ENCODE results near the gene GALNT11.

Gene GALNT11

GRCh38 chr7:152117356-152117755, 91.9 kb downstream of the GALNT11 start:
- Histone ChIP-seq H3K36me3 (ENCODE audit: control insufficient read depth in 1 of 2, insufficient read depth in 2 of 2, low read depth in 1 of 2, low read length in 2 of 2) (peaks cover 49 to 91% of the 10 kb centered on the region in 2 experiments), H3K4me1 (ENCODE audit: control insufficient read depth, insufficient read depth, low read depth, low read length) (no peaks in the 10 kb centered on the region), H3K14ac (ENCODE audit: low read length in 2 of 2) (no peak overlapping the region), H4K91ac (ENCODE audit: low read length) (no peak overlapping the region), H2BK12ac (ENCODE audit: low read length in 2 of 2) (no peak overlapping the region), H2BK15ac (ENCODE audit: low read depth, poor library complexity, severe bottlenecking) (no peak overlapping the region), H3K4me2 (ENCODE audit: low read length, poor library complexity, severe bottlenecking) (no peak overlapping the region), H2AK5ac (ENCODE audit: low read length, severe bottlenecking) (no peak overlapping the region), H3K4me3 (ENCODE audit: insufficient read depth in 1 of 2, low read depth in 1 of 2, low read length in 2 of 2) (no peak overlapping the region), H3K27me3 (ENCODE audit: control insufficient read depth in 1 of 2, insufficient read depth in 1 of 2, low read length in 2 of 2) (no peaks in the 10 kb centered on the region), H3K9me3 (ENCODE audit: control insufficient read depth, low read length) (peaks cover under 1% of the 10 kb centered on the region), H4K8ac (ENCODE audit: low read length) (no peak overlapping the region), H3K9ac (ENCODE audit: low read length) (no peak overlapping the region), H3K27ac (ENCODE audit: low read length, poor library complexity, severe bottlenecking) (no peak overlapping the region), H2BK5ac (ENCODE audit: low read depth, low read length, poor library complexity, severe bottlenecking) (no peak overlapping the region), H3K18ac (ENCODE audit: low read depth in 1 of 2, low read length in 2 of 2) (no peak overlapping the region), H3K79me1 (replicated peaks; ENCODE audit: low read length, poor library complexity, severe bottlenecking) (peaks cover 11% of the 10 kb centered on the region), H3K4ac (ENCODE audit: low read depth in 1 of 2, low read length in 2 of 2) (no peak overlapping the region), H2AFZ (ENCODE audit: low read depth, low read length) (no peak overlapping the region), H2BK120ac (ENCODE audit: low read depth, low read length) (no peak overlapping the region), H3K23ac (ENCODE audit: low read length in 2 of 2) (no peak overlapping the region)
- 98% methylated on average over 8 of the region's 8 CpGs for WGBS
- no peak for DNase-seq

- Histone ChIP-seq H3K9me3 (ENCODE audit: control insufficient read depth, low read length) (peaks cover 21% of the 10 kb centered on the region), H3K4ac (ENCODE audit: low read depth in 1 of 2, low read length in 2 of 2) (no peak overlapping the region), H3K14ac (ENCODE audit: low read length in 2 of 2) (no peak overlapping the region), H4K8ac (ENCODE audit: low read length) (no peak overlapping the region), H3K4me1 (ENCODE audit: control insufficient read depth, insufficient read depth, low read depth, low read length) (no peaks in the 10 kb centered on the region), H2BK5ac (ENCODE audit: low read depth, low read length, poor library complexity, severe bottlenecking) (no peak overlapping the region), H3K4me2 (ENCODE audit: low read length, poor library complexity, severe bottlenecking) (no peak overlapping the region), H2BK120ac (ENCODE audit: low read depth, low read length) (no peak overlapping the region), H2AFZ (ENCODE audit: low read depth, low read length) (no peak overlapping the region), H2BK12ac (ENCODE audit: low read length in 2 of 2) (no peak overlapping the region), H3K9ac (ENCODE audit: low read length) (no peak overlapping the region), H3K18ac (ENCODE audit: low read depth in 1 of 2, low read length in 2 of 2) (no peak overlapping the region), H3K4me3 (ENCODE audit: insufficient read depth in 1 of 2, low read depth in 1 of 2, low read length in 2 of 2) (no peak overlapping the region), H3K23ac (ENCODE audit: low read length in 2 of 2) (no peak overlapping the region), H3K27me3 (ENCODE audit: control insufficient read depth in 1 of 2, insufficient read depth in 1 of 2, low read length in 2 of 2) (no peaks in the 10 kb centered on the region), H2BK15ac (ENCODE audit: low read depth, poor library complexity, severe bottlenecking) (no peak overlapping the region), H2AK5ac (ENCODE audit: low read length, severe bottlenecking) (no peak overlapping the region), H3K79me1 (replicated peaks; ENCODE audit: low read length, poor library complexity, severe bottlenecking) (peaks cover 14% of the 10 kb centered on the region), H3K36me3 (ENCODE audit: control insufficient read depth in 1 of 2, insufficient read depth in 2 of 2, low read depth in 1 of 2, low read length in 2 of 2) (peaks cover 42 to 97% of the 10 kb centered on the region in 2 experiments), H3K27ac (ENCODE audit: low read length, poor library complexity, severe bottlenecking) (no peak overlapping the region), H4K91ac (ENCODE audit: low read length) (no peak overlapping the region)
- no peak for DNase-seq
- WGBS = 91% methylated on average over 6 of the region's 6 CpGs
Observed at GRCh38 chr7:152120210-152120609, 94.7 kb downstream of the GALNT11 start.

- H3K36me3 ChIP-seq (ENCODE audit: control insufficient read depth in 1 of 2, insufficient read depth in 2 of 2, low read depth in 1 of 2, low read length in 2 of 2) = peaks cover 42 to 98% of the 10 kb centered on the region in 2 experiments
- H2BK120ac ChIP-seq (ENCODE audit: low read depth, low read length) = no peak overlapping the region
- no peak overlapping the region for H2BK12ac ChIP-seq (ENCODE audit: low read length in 2 of 2)
- no peaks in the 10 kb centered on the region for H3K4me1 ChIP-seq (ENCODE audit: control insufficient read depth, insufficient read depth, low read depth, low read length)
- no peak overlapping the region for H4K91ac ChIP-seq (ENCODE audit: low read length)
- H3K4me2 ChIP-seq (ENCODE audit: low read length, poor library complexity, severe bottlenecking) = no peak overlapping the region
- no peak overlapping the region for H3K27ac ChIP-seq (ENCODE audit: low read length, poor library complexity, severe bottlenecking)
- no peak for DNase-seq
- H3K14ac ChIP-seq (ENCODE audit: low read length in 2 of 2) = no peak overlapping the region
- no peak overlapping the region for H3K18ac ChIP-seq (ENCODE audit: low read depth in 1 of 2, low read length in 2 of 2)
- H3K9ac ChIP-seq (ENCODE audit: low read length) = no peak overlapping the region
- H2AFZ ChIP-seq (ENCODE audit: low read depth, low read length) = no peak overlapping the region
- over 99% methylated on average over 4 of the region's 7 CpGs for WGBS
- no peak overlapping the region for H4K8ac ChIP-seq (ENCODE audit: low read length)
- H2BK15ac ChIP-seq (ENCODE audit: low read depth, poor library complexity, severe bottlenecking) = no peak overlapping the region
- no peak overlapping the region for H3K4me3 ChIP-seq (ENCODE audit: insufficient read depth in 1 of 2, low read depth in 1 of 2, low read length in 2 of 2)
- peaks cover 26% of the 10 kb centered on the region for H3K9me3 ChIP-seq (ENCODE audit: control insufficient read depth, low read length)
- no peak overlapping the region for H3K23ac ChIP-seq (ENCODE audit: low read length in 2 of 2)
- H2BK5ac ChIP-seq (ENCODE audit: low read depth, low read length, poor library complexity, severe bottlenecking) = no peak overlapping the region
- H2AK5ac ChIP-seq (ENCODE audit: low read length, severe bottlenecking) = no peak overlapping the region
- H3K27me3 ChIP-seq (ENCODE audit: control insufficient read depth in 1 of 2, insufficient read depth in 1 of 2, low read length in 2 of 2) = no peaks in the 10 kb centered on the region
- peaks cover 14% of the 10 kb centered on the region for H3K79me1 ChIP-seq (replicated peaks; ENCODE audit: low read length, poor library complexity, severe bottlenecking)
- no peak overlapping the region for H3K4ac ChIP-seq (ENCODE audit: low read depth in 1 of 2, low read length in 2 of 2)
Observed at GRCh38 chr7:152120776-152121175, 95.3 kb downstream of the GALNT11 start.

GRCh38 chr7:152121432-152121831, 96.0 kb downstream of the GALNT11 start:
- Histone ChIP-seq H3K4ac (ENCODE audit: low read depth in 1 of 2, low read length in 2 of 2) (no peak overlapping the region), H2BK15ac (ENCODE audit: low read depth, poor library complexity, severe bottlenecking) (no peak overlapping the region), H3K4me2 (ENCODE audit: low read length, poor library complexity, severe bottlenecking) (no peak overlapping the region), H3K9me3 (ENCODE audit: control insufficient read depth, low read length) (peaks cover 26% of the 10 kb centered on the region), H2BK120ac (ENCODE audit: low read depth, low read length) (no peak overlapping the region), H3K4me3 (ENCODE audit: insufficient read depth in 1 of 2, low read depth in 1 of 2, low read length in 2 of 2) (no peak overlapping the region), H3K14ac (ENCODE audit: low read length in 2 of 2) (no peak overlapping the region), H2BK12ac (ENCODE audit: low read length in 2 of 2) (no peak overlapping the region), H3K4me1 (ENCODE audit: control insufficient read depth, insufficient read depth, low read depth, low read length) (no peaks in the 10 kb centered on the region), H3K18ac (ENCODE audit: low read depth in 1 of 2, low read length in 2 of 2) (no peak overlapping the region), H3K9ac (ENCODE audit: low read length) (no peak overlapping the region), H3K36me3 (ENCODE audit: control insufficient read depth in 1 of 2, insufficient read depth in 2 of 2, low read depth in 1 of 2, low read length in 2 of 2) (peaks cover 43 to 100% of the 10 kb centered on the region in 2 experiments), H3K27ac (ENCODE audit: low read length, poor library complexity, severe bottlenecking) (no peak overlapping the region), H3K79me1 (replicated peaks; ENCODE audit: low read length, poor library complexity, severe bottlenecking) (peaks cover 17% of the 10 kb centered on the region), H4K91ac (ENCODE audit: low read length) (no peak overlapping the region), H3K23ac (ENCODE audit: low read length in 2 of 2) (no peak overlapping the region), H2AK5ac (ENCODE audit: low read length, severe bottlenecking) (no peak overlapping the region), H3K27me3 (ENCODE audit: control insufficient read depth in 1 of 2, insufficient read depth in 1 of 2, low read length in 2 of 2) (no peaks in the 10 kb centered on the region), H2AFZ (ENCODE audit: low read depth, low read length) (no peak overlapping the region), H2BK5ac (ENCODE audit: low read depth, low read length, poor library complexity, severe bottlenecking) (no peak overlapping the region), H4K8ac (ENCODE audit: low read length) (no peak overlapping the region)
- WGBS = 98% methylated on average over 8 of the region's 9 CpGs
- DNase-seq = no peak
